Measurements from ENCODE around the gene EBLN1. TPM values are rescaled to one million over a fixed set of nuclear protein-coding genes. Genes with fewer than 3 reads are reported as not detected.

Gene EBLN1
- total RNA-seq = not detected in 2 replicates

DNA sequence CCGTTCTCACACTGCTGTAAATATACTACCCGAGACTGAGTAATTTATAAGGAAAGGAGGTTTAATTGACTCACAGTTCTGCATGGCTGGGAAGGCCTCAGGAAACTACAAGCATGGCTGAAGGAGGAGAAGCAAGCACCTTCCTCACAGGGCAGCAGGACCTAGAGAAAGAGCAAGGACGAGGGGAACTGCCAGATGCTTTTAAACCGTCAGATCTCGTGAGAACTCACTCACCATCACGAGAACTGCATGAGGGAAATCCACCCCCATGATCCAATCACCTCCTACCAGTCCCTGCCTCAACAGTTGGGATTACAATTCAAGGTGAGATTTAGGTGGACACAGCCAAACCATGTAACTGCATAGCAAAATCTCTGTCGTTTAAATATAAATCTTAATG is at the start of gene EBLN1:
EBLN1 (minus strand) TSS at position 174 of the 400 bp plus-strand sequence. CDS start 8,032 bp downstream, outside the sequence.

Other genes starting within 250 kb of the EBLN1 start
- 29.5 and 41.6 TPM in 2 replicates for gene DNAJC1, start 214.3 kb downstream of the EBLN1 start, total RNA-seq
- gene COMMD3, start 98.4 kb upstream of the EBLN1 start, total RNA-seq = 52.6 and 54.8 TPM in 2 replicates
- 27.5 and 32.9 TPM in 2 replicates for gene BMI1, start 103.1 kb upstream of the EBLN1 start, total RNA-seq
- not detected in 2 replicates for gene SPAG6, start 127.5 kb upstream of the EBLN1 start, total RNA-seq